HG03175 (cell line): ENCODE results near the gene CHIT1.
"Not testable (repeated sequence)": the region's sequence is repeated elsewhere in the genome, so short reads cannot be mapped to it uniquely, and the experiment has no call there.

Experiments
- ATAC-seq: cut with Tn5 transposase; IDR thresholded peaks from one replicate; pipeline ENCODE4 v1.9.1; 2021; ENCODE audit warnings: mild to moderate bottlenecking, moderate library complexity; ENCODE audit not compliant: unreplicated experiment

The CHIT1 gene

DNA sequence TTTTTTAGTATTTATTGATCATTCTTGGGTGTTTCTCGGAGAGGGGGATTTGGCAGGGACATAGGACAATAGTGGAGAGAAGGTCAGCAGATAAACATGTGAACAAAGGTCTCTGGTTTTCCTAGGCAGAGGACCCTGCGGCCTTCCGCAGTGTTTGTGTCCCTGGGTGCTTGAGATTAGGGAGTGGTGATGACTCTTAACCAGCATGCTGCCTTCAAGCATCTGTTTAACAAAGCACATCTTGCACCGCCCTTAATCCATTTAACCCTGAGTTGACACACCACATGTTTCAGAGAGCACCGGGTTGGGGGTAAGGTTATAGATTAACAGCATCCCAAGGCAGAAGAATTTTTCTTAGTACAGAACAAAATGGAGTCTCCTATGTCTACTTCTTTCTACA lies 36.7 kb upstream of the CHIT1 start:
- not testable (repeated sequence) for ATAC-seq

- ATAC-seq = no peak
These were observed 36.1 kb upstream of the CHIT1 start for GRCh38 chr1:203265541-203265940.

DNA sequence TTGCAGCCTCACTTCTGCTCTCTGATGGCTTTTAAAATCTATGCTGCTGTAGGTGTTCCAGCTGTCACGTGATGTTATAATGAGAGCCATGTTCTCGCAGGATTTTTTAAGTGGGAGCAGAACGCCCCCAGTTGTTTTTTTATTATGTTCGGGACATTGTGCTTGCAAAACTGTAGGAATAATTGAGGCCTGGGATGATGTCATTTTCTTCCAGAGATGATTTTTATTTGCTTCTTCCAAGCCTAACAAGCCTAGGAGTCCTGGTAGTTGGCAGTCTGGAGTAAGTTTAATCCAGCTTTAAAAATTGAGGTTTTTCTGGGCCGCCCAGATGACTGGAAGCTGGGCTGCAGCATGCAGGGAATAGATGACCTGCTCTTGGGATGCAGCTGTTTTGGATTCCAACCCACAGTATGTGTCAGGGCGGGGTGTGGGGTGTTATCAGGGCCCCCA lies 34.6 kb upstream of the CHIT1 start:
- no peak for ATAC-seq

- ATAC-seq = no peak
These were observed 34.0 kb upstream of the CHIT1 start for GRCh38 chr1:203263496-203263895.

- not testable (repeated sequence) for ATAC-seq
These were observed 27.2 kb upstream of the CHIT1 start for GRCh38 chr1:203256636-203257035.

DNA sequence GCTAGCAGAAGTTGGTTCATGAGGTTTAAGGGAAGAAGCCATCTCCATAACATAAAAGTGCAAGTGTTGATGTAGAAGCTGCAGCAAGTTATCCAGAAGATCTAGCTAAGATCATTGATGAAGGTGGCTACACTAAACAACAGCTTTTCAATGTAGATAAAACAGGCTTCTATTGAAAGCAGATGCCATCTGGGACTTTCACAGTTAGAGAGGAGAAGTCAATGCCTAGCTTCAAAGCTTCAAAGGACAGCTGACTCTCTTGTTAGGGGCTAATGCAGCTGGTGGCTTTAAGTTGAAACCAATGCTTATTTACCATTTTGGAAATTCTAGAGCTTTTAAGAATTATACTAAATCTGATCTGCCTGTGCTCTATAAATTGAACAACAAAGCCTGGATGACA lies 25.3 kb upstream of the CHIT1 start:
- not testable (repeated sequence) for ATAC-seq

DNA sequence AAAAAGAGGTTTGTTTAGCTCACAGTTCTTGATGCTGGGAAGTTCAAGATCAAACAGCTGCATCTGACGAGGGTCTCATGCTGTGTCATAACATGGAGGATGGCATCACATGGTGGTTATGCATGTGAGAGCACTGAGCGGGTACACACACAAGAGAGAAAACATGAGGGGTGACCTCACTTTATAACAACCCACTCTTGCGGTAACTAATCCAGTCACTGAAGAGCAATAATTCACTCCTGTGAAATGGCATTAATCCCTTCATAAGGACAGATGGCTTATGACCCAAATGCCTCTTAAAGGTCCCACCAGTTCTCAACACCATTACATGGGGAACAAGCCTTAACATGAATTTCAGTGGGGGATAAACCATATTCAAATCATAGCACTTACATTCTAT lies 23.2 kb upstream of the CHIT1 start:
- no peak for ATAC-seq

GRCh38 chr1:203251466-203251865 lies 22.0 kb upstream of the CHIT1 start:
- no peak for ATAC-seq

DNA sequence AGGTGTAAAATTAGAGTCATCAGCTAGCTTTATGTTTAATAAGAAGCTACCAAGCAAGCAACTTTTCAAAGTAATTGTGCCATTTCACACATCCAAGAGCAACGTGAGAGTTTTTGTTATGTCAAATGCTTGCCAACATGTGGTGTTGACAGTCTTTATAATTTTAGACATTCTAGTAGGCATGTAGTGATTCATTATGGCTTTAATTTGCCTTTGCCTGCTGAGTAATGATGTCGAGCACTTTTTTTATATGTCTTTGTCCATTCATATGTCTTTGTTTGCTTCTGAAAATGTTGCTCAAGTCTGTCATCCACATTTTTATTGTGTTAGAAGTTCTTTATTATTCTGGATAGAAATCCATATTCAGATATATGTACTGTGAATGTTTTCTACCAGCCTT lies 21.4 kb upstream of the CHIT1 start:
- ATAC-seq = no peak

DNA sequence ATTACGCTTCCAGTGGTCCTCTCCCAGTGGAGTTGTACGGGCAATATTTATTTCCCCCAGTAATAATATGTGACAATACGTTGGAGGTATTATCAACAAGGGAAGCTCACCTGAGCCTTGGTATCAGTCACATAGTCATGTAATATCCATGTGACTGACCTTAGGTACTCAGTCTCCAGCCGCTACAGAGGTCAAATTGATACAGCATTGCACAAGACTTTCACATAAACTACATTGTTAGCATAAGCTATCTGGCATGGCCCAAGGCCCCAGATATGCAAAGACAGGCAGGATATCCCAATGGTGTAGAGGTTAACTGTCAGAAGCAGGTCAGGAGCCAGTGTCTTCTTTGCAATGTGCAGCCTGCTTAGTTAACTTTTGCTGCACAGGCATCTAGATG lies 15.3 kb upstream of the CHIT1 start:
- no peak for ATAC-seq

- not testable (repeated sequence) for ATAC-seq
These were observed 12.2 kb upstream of the CHIT1 start for GRCh38 chr1:203241708-203242107.

DNA sequence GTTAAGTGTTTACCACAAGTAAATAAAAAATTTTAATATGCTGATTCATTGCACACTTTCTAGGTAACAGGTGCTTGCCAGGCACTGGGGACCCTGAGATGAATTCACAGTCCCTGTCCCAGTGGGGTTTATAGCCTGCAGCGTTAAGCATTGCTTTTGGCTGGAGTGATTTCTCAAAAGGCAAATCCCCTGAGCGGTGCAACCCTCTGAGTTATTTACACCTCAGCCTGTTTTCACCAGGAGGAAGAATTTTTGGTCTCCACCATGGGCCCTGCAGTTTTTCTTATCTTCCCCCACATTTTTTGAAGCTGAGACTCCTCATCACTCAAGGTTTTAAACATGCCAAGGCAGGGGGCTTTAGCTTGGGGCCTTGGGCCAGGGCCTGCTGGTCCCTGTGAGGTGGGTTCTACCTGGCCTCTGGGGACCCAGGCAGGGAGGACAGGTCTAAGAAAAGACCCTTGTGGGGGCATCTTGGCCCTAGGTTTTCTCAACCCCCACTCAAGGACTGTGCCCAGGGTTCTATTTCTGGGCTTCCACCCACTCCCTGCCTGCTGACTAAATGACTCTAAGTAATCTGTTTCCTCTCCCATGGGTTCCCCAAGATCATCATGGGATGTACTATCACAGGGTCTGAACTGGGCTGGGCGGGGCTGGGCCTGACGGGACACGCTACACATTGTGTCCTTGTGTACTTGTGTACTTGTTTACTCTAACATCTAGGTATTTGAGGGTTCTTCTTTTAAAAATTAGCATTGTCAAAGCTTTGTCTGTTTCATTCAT lies 10.2 kb upstream of the CHIT1 start:
- ATAC-seq = no peak

DNA sequence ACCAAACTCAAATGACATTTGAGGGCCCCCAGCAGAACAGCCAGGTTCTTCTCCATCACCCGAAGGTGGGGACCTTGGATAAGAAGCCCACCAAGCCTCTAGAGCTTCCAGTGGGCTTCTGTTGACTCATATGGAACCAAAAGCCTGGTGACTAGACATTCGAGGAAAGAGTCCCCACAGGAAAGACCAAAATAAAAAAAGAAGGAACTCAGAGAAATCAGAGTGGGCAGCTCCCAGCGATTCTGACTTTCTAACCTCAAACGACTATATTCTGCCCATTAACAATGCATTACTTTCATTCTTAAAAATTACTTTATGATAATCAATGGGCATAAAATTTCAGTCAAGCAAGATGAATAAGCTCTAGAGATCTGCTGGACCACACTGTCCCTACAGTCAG lies 9.6 kb upstream of the CHIT1 start:
- ATAC-seq = no peak

DNA sequence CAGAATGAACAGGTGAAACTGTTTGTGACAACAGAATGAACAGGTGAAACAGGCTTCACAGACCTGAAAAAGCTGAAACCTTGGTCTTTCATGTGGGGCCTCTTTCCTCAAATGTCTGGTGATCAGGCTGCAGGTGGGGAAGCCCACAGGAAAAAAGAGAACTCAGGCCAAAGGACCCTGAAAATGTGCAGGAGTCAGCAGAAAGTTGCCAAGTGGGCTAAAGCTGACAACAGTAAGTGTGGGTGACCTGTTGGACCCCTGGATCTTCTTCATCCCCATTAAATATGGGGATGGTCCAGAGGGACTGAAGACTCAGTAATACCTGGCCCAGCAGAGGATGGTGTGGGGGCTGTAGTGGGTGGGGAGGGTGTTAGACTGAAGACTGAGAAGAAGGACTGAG lies 9.1 kb upstream of the CHIT1 start:
- ATAC-seq = no peak

GRCh38 chr1:203234901-203235300 lies 5.4 kb upstream of the CHIT1 start:
- not testable (repeated sequence) for ATAC-seq

GRCh38 chr1:203228670-203229069 lies 803 bp downstream of the CHIT1 start:
- no peak for ATAC-seq

DNA sequence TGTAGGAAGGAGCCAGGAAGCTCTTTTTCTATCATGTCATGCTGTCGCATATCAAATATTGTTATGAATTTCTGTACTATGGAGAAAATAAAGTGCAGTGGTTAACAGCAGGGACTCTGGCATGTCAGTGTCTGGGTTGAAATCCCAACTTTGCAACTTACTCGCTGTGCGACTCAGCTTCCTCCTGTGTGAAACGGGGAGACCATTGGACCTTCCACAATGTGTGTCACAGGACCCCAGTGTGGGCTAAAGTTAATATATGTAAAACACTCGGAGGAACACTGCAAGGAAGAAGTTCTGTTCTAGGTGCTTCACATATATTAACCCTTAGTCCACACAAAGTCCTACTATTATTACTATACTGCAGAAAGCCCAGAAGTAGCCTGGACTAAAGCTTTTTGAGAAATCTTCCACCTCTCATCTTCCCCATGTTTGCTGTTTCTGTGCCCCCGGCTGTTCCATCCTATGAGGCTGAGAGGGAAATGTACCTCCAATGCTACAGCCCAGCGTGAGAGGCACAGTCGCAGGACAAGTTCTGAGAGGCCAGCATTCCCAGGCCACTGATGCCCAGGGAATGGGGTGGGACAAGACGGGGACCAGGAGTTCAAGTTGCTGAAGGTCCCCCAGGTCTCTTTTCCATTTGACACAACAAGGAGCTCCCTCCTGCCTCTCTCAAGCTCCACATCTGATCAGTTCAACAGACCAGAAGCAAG lies 1.9 kb downstream of the CHIT1 start:
- no peak for ATAC-seq

- no peak for ATAC-seq
These were observed 4.4 kb downstream of the CHIT1 start for GRCh38 chr1:203225071-203225470.

DNA sequence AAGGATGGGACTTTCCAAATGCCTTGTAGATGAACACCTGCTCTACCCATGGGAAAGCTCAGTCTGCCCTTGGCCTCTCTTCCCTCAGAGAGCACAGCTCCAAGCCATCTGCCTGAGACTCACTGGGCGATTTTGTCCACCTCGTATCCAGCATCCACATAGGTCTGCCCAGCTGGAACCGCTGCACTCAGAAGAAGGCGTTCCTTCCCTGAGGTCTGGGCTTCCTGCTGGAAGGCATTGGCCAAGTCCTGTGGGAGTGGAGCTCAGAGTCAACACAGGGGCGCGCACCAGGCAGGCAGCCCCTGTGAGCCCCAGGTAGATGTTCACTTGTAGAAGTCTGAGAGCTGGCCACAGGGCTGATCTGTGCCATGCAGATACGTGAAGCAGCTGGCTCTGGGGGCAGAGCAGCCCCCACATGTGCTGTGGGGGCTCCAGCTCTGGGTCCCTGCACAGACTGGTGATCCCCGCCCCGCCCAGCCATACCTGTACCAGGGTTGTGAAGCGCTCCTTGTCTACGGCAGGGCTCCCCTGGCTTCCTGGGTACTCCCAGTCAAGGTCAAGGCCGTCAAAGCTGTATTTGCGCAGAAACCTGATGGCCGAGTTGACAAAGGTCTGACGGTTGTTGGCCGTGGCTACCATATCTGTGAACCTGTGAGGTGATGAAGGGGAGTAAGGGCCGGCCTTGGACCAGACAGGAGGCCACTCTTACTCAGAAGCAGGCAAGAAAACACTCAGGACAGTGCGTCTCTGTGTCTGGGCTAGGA lies 6.3 kb downstream of the CHIT1 start:
- no peak for ATAC-seq

DNA sequence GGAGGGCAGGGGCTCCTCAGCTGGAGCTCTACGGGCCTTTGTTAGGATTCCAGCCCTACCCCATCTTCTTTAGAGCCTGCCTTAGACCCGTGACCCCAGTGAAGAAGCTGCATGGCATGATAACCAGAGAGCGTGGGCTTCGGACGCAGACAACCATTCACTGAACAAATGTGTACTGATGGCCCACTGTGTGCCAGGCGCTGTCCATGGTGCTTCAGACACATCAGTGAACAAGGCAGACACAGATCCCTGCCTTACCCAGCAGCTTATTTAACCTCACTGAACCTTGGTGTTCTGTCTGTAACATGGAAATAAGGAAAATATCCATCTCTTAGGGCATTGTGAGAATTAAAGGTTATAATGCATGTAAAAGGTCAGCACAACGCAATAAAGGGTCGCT lies 9.5 kb downstream of the CHIT1 start:
- ATAC-seq = no peak

GRCh38 chr1:203219171-203219570 lies 10.3 kb downstream of the CHIT1 start:
- ATAC-seq = no peak

DNA sequence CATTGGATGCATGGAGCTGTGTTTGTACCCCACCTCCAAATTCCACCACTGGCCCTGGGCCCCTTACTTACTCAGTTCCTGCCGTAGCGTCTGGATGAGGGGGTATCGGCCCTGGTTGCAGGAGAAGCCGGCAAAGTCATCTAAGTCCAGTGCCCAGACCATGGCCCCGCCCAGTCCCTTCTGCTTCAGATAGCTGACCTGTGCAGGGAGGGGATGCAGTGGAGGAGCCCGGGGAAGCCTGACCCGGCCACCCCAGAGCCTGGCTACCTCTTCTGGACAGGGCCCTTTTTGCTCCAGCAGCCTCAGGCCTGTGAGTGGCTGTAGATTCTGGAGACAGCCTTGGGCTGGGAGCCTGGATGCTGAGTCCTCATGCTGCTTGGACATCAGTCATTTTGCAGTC lies 11.8 kb downstream of the CHIT1 start:
- no peak for ATAC-seq
